GM12873 (cell line): Measurements from ENCODE around the gene SAPCD1.

ENCODE experiments used
- TF ChIP-seq, protein P1 (sequence below): IDR thresholded peaks from 2 replicates; pipeline ENCODE4 v1.5.1; 2012; ENCODE audit warnings: low read depth, mild to moderate bottlenecking, moderate library complexity, low read length, control low read depth; ENCODE audit not compliant: insufficient read depth; ENCODE audit errors: missing control alignments

SAPCD1 gene

DNA sequence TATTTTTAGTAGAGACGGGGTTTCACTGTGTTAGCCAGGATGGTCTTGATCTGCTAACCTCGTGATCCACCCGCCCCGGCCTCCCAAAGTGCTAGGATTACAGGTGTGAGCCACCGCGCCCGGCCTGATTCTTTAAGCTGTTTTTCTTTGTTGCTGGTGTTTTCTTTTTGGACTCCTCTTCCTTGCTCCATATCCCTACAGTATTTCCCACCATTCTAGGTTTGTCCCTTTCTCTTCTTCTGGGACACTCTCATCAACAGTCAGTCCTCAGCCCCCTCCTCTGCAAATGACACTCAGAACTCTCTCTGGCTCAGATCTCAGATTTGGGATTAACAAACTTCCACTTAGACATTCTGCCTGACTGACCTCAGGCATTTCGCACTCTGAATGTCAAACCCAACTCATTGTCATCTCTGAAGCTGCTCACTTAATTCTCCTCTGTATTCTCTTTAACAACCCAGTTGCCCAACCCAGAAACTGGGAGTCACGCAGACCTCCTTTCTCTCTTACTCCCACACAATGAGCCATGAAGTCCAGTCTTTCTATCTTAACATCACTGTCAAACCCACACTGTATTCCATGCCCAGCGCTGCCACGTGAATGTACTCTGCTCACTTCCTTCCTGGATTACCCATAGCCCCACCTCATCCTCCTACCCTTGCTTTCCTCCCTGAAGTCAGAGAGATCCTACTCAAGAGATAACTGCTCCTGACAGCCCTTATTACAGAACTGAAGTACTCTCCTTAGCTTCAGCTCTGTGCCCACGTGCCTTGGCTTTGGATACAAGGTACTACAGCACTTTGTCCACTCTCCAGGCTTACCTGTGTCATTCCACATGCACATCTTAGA lies 36.7 kb upstream of the SAPCD1 start:
- TF ChIP-seq, protein P1, sequence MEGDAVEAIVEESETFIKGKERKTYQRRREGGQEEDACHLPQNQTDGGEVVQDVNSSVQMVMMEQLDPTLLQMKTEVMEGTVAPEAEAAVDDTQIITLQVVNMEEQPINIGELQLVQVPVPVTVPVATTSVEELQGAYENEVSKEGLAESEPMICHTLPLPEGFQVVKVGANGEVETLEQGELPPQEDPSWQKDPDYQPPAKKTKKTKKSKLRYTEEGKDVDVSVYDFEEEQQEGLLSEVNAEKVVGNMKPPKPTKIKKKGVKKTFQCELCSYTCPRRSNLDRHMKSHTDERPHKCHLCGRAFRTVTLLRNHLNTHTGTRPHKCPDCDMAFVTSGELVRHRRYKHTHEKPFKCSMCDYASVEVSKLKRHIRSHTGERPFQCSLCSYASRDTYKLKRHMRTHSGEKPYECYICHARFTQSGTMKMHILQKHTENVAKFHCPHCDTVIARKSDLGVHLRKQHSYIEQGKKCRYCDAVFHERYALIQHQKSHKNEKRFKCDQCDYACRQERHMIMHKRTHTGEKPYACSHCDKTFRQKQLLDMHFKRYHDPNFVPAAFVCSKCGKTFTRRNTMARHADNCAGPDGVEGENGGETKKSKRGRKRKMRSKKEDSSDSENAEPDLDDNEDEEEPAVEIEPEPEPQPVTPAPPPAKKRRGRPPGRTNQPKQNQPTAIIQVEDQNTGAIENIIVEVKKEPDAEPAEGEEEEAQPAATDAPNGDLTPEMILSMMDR = no peak

DNA sequence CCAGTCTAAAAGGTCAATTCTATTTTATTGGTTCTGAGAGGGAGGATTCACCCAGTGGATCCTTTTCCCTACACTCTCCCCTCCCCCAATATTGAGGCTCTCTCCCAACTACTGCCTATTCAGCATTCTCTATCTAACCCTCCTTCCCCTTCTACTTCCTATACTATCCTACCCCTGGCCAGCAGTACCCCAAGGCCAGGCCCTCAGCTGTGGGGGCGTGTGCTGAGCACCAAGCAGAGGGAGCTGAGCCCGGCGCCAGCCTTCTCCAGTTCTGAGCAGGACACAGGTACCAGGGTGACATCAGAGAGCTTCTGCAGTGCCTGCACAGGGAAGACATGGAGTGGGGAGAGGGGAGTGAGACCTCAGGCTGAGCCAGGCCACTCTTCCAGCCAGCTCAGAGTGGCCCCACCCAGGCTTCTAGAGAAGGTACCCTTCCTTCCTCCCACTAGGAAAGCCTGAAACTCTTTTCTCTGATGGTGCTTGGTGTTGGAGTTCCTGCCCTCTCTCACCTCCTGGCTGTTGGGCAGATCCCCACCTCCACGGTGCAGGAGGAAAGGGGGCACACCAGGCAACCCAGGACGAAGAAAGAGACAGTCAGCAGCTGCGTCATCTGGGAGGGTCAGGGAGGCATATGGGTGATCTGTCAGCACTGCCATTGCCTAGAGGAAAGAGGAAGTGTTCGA lies 35.3 kb upstream of the SAPCD1 start:
- TF ChIP-seq, protein P1 = no peak

DNA sequence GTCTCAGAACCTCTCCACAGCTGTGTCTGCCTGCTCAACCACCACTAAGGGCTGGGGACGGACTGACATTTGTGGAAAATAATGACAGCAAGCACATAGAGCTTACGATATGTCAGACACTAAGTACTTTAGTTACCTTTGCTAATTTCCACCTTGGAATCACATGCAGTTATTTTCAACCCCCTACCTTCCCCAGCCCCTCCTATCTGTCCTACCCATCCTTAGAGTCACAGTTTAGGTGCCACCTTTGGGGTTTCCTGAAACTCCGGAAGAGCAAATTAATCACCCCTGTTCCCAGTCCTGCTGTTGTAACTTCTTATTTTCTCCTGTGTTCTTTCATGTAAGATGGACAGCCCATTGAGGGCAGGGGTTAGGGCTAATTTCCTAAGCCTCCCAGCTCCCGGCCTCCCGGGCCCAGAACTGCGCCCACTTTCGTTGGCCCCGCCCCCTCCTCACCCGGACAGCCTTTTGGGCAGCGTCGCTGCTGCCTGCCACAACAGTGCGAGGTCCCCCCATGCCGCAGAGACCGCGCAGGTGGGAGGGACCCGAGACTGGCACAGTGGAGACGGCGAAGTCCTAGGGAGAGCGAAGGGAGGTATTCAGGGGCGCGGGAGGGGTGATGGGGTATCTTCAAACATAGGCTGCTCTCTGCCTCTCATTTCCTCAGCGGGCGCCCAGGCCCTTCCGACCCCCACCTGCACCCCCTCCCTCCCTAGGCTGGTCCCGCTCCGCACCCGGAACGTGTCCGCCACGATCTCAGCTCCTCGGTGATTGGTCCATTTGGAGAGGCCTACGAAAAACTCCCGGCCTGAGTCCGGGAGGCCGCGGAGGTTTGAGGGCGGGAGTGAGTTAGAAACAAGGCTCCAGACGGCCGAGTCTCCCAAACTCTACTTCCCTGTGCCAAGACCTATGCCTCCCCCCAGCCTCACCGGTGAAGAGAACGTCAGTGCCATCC lies 34.5 kb upstream of the SAPCD1 start:
- TF ChIP-seq, protein P1 = no peak

- TF ChIP-seq, protein P1 = peak; percentile 76
These were observed 33.5 kb upstream of the SAPCD1 start, which contains the start of gene DDAH2 for GRCh38 chr6:31728767-31729514. Gene DDAH2 (minus strand): TSS chr6:31729299. CDS start chr6:31729161, 138 bp downstream.

GRCh38 chr6:31729515-31729978 lies 32.9 kb upstream of the SAPCD1 start:
- TF ChIP-seq, protein P1 = no peak

DNA sequence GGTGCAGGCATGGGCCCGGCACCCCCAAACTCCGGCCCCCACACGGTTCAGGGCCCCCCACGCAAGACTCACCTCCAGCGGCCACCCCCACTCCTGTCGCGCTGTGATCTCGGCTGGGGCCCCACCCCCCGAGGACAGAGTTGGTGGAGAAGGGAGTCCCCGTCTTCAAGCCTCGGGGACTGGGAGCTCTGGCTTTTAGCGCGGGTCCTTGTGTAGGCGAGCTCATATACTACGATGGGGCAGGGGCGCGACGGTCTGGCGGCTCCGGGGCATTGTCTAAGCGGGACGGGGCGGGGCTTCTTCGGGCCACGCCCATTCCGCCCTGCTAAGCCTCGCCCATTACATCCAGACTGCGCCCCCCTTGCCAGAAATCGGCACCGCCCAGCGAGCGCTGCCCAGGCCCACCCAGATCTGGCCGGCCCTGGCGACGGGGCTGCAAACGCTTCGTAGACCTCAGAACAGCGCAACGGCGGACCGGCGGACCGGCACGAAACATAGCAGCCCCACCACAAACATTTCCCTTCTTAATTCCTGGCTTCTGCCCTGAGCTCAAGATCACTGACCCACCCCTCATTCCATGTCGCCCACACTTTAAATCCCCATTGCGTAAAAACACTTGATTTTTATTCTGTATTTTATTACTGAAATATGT lies 32.4 kb upstream of the SAPCD1 start:
- TF ChIP-seq, protein P1 = no peak
